Activated naive CD4-positive, alpha-beta T cell treated with anti-CD3 and anti-CD28 coated beads, Interleukin-2, amount 50 U/mL, for 16 hours (primary cell): ENCODE measurements around the gene KCNQ1.

Experiments
- DNase-seq: peaks from one replicate; pipeline ENCODE4 v3.0.0-alpha.2; 2020

The KCNQ1 gene

GRCh38 chr11:2660357-2660939 lies 215.6 kb downstream of the KCNQ1 start:
- no peak for DNase-seq

- DNase-seq = no peak
These were observed 216.6 kb downstream of the KCNQ1 start for GRCh38 chr11:2661173-2662023.

GRCh38 chr11:2662024-2662312 lies 217.2 kb downstream of the KCNQ1 start:
- no peak for DNase-seq

GRCh38 chr11:2662430-2663299 lies 217.9 kb downstream of the KCNQ1 start:
- DNase-seq = no peak

- DNase-seq = no peak
These were observed 218.7 kb downstream of the KCNQ1 start for GRCh38 chr11:2663506-2663905.

GRCh38 chr11:2663915-2664314 lies 219.1 kb downstream of the KCNQ1 start:
- no peak for DNase-seq

GRCh38 chr11:2664376-2664775 lies 219.6 kb downstream of the KCNQ1 start:
- no peak for DNase-seq

- no peak for DNase-seq
These were observed 220.2 kb downstream of the KCNQ1 start for GRCh38 chr11:2664791-2665525.

GRCh38 chr11:2665526-2666400 lies 221.0 kb downstream of the KCNQ1 start:
- no peak for DNase-seq

- DNase-seq = no peak
These were observed 221.6 kb downstream of the KCNQ1 start for GRCh38 chr11:2666401-2666741.

GRCh38 chr11:2666828-2667570 lies 222.2 kb downstream of the KCNQ1 start:
- DNase-seq = no peak

- DNase-seq = no peak
These were observed 223.1 kb downstream of the KCNQ1 start for GRCh38 chr11:2667940-2668339.

GRCh38 chr11:2668876-2669275 lies 224.1 kb downstream of the KCNQ1 start:
- DNase-seq = no peak

- DNase-seq = no peak
These were observed 225.0 kb downstream of the KCNQ1 start for GRCh38 chr11:2669634-2670469.

- DNase-seq = no peak
These were observed 225.8 kb downstream of the KCNQ1 start for GRCh38 chr11:2670541-2671100.

GRCh38 chr11:2671748-2672147 lies 226.9 kb downstream of the KCNQ1 start:
- no peak for DNase-seq

GRCh38 chr11:2672553-2673249 lies 227.9 kb downstream of the KCNQ1 start:
- DNase-seq = no peak

GRCh38 chr11:2673250-2673610 lies 228.4 kb downstream of the KCNQ1 start:
- no peak for DNase-seq

GRCh38 chr11:2673871-2674471 lies 229.2 kb downstream of the KCNQ1 start:
- no peak for DNase-seq
